ENCODE data around the gene ARRDC3. TPM values are rescaled to one million over a fixed set of nuclear protein-coding genes. Genes with fewer than 3 reads are reported as not detected.
A peak's percentile ranks its signal among the peaks of the same experiment; 100 is the strongest.

ARRDC3 gene
- total and polyA plus RNA-seq, 2 experiments from 2014 or later = 11.9 to 16.5 TPM

- TF ChIP-seq EZH2 (IDR thresholded peaks at IDR 0.05; ENCODE audit: low read depth, unreplicated experiment) = no peak
- no peak for TF ChIP-seq ZNF114 (CRISPR knock-in tag; IDR thresholded peaks at IDR 0.05)
- TF ChIP-seq CREB1 (CRISPR knock-in tag; IDR thresholded peaks at IDR 0.05; ENCODE audit: low read depth) = no peak
- TF ChIP-seq STAT1 (IDR thresholded peaks at IDR 0.05; ENCODE audit: unreplicated experiment) = no peak
- no peak for TF ChIP-seq EZH2phosphoT487 (IDR thresholded peaks at IDR 0.05; ENCODE audit: unreplicated experiment)
- TF ChIP-seq, protein P1, sequence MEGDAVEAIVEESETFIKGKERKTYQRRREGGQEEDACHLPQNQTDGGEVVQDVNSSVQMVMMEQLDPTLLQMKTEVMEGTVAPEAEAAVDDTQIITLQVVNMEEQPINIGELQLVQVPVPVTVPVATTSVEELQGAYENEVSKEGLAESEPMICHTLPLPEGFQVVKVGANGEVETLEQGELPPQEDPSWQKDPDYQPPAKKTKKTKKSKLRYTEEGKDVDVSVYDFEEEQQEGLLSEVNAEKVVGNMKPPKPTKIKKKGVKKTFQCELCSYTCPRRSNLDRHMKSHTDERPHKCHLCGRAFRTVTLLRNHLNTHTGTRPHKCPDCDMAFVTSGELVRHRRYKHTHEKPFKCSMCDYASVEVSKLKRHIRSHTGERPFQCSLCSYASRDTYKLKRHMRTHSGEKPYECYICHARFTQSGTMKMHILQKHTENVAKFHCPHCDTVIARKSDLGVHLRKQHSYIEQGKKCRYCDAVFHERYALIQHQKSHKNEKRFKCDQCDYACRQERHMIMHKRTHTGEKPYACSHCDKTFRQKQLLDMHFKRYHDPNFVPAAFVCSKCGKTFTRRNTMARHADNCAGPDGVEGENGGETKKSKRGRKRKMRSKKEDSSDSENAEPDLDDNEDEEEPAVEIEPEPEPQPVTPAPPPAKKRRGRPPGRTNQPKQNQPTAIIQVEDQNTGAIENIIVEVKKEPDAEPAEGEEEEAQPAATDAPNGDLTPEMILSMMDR (conservative IDR thresholded peaks at IDR 0.05; ENCODE audit: low read depth in 2 of 2) = no peak
These were observed 47.8 kb upstream of the ARRDC3 start (continued) for GRCh38 chr5:91430949-91431348.

GRCh38 chr5:91424638-91425436, 41.7 kb upstream of the ARRDC3 start:
- DNase-seq (ENCODE audit: low spot score) = peak; percentile 25
- Histone ChIP-seq H3K36me3 (ENCODE audit: insufficient read depth) (no peaks in the 10 kb centered on the region), H3K9me2 (ENCODE audit: insufficient read depth) (0 out of 2 replicates have a peak, but pooled peaks cover 3% of the 10 kb centered on the region), H3K27ac (ENCODE audit: low read depth) (no peak overlapping the region), H3K4me3 (no peak overlapping the region), H2AFZ (no peak overlapping the region), H3K4me1 (ENCODE audit: insufficient read depth) (peaks cover 12% of the 10 kb centered on the region), H3K4me2 (0 out of 2 replicates have a peak overlapping the region, but pooled peaks have one; percentile 23), H3F3A (replicated peaks; ENCODE audit: low read depth) (no peaks in the 10 kb centered on the region), H3K79me2 (replicated peaks; ENCODE audit: insufficient read depth) (no peaks in the 10 kb centered on the region), H4K20me1 (replicated peaks; ENCODE audit: insufficient read depth) (no peaks in the 10 kb centered on the region), H3K27me3 (ENCODE audit: insufficient read depth) (no peaks in the 10 kb centered on the region)
- Mint-ChIP-seq H3K9me3 (no peaks in the 10 kb centered on the region), H3K36me3 (ENCODE audit: low read depth) (no peaks in the 10 kb centered on the region), H3K4me3 (no peak overlapping the region), H3K27me3 (ENCODE audit: insufficient read depth, low read depth, poor library complexity) (peaks cover 2% of the 10 kb centered on the region), H3K27ac (no peak overlapping the region), H3K4me1 (peaks cover 21% of the 10 kb centered on the region)
- TF ChIP-seq CREB1 (CRISPR knock-in tag; IDR thresholded peaks at IDR 0.05; ENCODE audit: low read depth) (no peak), ZNF114 (CRISPR knock-in tag; IDR thresholded peaks at IDR 0.05) (no peak)
- TF ChIP-seq, protein P2, sequence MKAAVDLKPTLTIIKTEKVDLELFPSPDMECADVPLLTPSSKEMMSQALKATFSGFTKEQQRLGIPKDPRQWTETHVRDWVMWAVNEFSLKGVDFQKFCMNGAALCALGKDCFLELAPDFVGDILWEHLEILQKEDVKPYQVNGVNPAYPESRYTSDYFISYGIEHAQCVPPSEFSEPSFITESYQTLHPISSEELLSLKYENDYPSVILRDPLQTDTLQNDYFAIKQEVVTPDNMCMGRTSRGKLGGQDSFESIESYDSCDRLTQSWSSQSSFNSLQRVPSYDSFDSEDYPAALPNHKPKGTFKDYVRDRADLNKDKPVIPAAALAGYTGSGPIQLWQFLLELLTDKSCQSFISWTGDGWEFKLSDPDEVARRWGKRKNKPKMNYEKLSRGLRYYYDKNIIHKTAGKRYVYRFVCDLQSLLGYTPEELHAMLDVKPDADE (IDR thresholded peaks at IDR 0.05) = no peak
- TF ChIP-seq, protein P1 (conservative IDR thresholded peaks at IDR 0.05; ENCODE audit: low read depth in 2 of 2) = no peak
- peak; percentile 86 for ATAC-seq
